Measurements from ENCODE around the gene WFIKKN2. TPM values are rescaled to one million over a fixed set of nuclear protein-coding genes. Genes with fewer than 3 reads are reported as not detected.

WFIKKN2 gene
- total RNA-seq, 1 experiment from 2014 or later: 0.05 TPM

DNA sequence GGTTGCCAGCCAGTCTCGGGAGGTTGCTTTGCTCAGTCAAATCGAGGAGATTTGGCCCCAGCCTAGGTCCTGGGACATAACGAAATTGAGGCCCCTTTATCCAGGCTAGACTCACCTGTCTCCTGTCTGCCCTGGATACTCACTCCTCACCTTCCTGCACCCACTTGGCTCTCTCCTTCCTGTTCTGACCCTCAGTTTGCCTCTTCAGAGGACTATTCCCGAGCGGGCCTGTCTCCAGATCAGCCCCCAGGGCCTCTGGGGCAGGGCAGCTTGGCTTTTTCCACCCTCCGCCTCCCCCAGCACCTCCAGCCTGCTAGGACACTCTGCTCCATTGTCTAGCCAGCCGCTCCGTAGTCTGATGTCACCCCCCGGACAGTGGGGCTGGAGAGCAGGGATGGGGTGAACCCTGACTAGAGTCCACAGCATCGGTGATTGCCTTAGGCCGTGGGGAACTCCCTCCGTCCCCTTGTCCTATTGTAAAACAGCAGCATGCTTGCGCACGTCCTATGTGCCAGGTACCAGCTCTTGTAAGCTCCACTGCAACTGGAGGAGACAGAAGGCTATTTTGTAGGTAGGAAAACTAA lies 8.8 kb downstream of the WFIKKN2 start:
- CTCF ChIA-PET: interaction anchor here (3.5 to 6.8 kb wide), 2 partner anchors 8 to 60 kb away, joined by 22 to 127 read pairs; no protein-coding TSS in a partner anchor
- H2AFZ ChIP-seq (ENCODE audit: low read depth, low read length, poor library complexity, severe bottlenecking): no peak overlapping the region
- H3K27ac ChIP-seq (ENCODE audit: low read depth, low read length): no peak overlapping the region
- no TSS peak for BruUV-seq (replicated peaks)
- TF ChIP-seq POLR2A (IDR thresholded peaks at IDR 0.05; ENCODE audit: borderline replicate concordance, extremely low read depth, insufficient read depth, insufficient read length): no peak
- TF ChIP-seq EGR1 (IDR thresholded peaks at IDR 0.05; ENCODE audit: low read depth): no peak
- no peak for TF ChIP-seq SIN3A (IDR thresholded peaks at IDR 0.05; ENCODE audit: low read depth)
- no peak for TF ChIP-seq ZNF274 (IDR thresholded peaks at IDR 0.05; ENCODE audit: low read depth, low read length)
- TF ChIP-seq YY1 (IDR thresholded peaks at IDR 0.05; ENCODE audit: extremely low read depth, insufficient replicate concordance, low read depth, low read length): no peak
- TF ChIP-seq, protein P1, sequence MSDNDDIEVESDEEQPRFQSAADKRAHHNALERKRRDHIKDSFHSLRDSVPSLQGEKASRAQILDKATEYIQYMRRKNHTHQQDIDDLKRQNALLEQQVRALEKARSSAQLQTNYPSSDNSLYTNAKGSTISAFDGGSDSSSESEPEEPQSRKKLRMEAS (IDR thresholded peaks at IDR 0.05): no peak
- TF ChIP-seq, protein P2, sequence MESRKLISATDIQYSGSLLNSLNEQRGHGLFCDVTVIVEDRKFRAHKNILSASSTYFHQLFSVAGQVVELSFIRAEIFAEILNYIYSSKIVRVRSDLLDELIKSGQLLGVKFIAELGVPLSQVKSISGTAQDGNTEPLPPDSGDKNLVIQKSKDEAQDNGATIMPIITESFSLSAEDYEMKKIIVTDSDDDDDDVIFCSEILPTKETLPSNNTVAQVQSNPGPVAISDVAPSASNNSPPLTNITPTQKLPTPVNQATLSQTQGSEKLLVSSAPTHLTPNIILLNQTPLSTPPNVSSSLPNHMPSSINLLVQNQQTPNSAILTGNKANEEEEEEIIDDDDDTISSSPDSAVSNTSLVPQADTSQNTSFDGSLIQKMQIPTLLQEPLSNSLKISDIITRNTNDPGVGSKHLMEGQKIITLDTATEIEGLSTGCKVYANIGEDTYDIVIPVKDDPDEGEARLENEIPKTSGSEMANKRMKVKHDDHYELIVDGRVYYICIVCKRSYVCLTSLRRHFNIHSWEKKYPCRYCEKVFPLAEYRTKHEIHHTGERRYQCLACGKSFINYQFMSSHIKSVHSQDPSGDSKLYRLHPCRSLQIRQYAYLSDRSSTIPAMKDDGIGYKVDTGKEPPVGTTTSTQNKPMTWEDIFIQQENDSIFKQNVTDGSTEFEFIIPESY (IDR thresholded peaks at IDR 0.05; ENCODE audit: extremely low read depth, insufficient replicate concordance, low read length): no peak
- TF ChIP-seq, protein P3, sequence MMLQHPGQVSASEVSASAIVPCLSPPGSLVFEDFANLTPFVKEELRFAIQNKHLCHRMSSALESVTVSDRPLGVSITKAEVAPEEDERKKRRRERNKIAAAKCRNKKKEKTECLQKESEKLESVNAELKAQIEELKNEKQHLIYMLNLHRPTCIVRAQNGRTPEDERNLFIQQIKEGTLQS (IDR thresholded peaks at IDR 0.05): no peak
- POLR2A ChIA-PET: interaction anchor here (0.8 to 2.0 kb wide), 3 partner anchors 22 to 61 kb away, joined by 3 to 5 read pairs (median 3); partner anchors contain the start of gene TOB1
- no peaks in the 10 kb centered on the region for H3K9me2 ChIP-seq (ENCODE audit: insufficient read depth)
- intact Hi-C loops (cut with micrococcal nuclease): loop anchor here (5.0 kb wide), 1 partner anchor 137 kb away; the partner anchor contains the start of gene ANKRD40
- DNase-seq (ENCODE audit: low read depth, low spot score) (no peak), ATAC-seq (no peak)
- no peak overlapping the region for H3K4me3 ChIP-seq (replicated peaks in 1 of 2; ENCODE audit: low read depth in 1 of 2, low read length in 2 of 2)
- no peaks in the 10 kb centered on the region for H3K79me2 ChIP-seq (ENCODE audit: insufficient read depth, low read length)
- no peak overlapping the region for H3K4me2 ChIP-seq (ENCODE audit: low read length)
- no peaks in the 10 kb centered on the region for H3K36me3 ChIP-seq (ENCODE audit: control insufficient read depth in 1 of 2, insufficient read depth in 2 of 2, low read length in 2 of 2)
- H3K27me3 ChIP-seq (ENCODE audit: insufficient read depth, low read length): no peaks in the 10 kb centered on the region
- H3K9ac ChIP-seq (ENCODE audit: low read length): no peak overlapping the region
- RAD21 ChIA-PET (ENCODE audit: low non-redundant PET in 1 of 2, low total read pairs in 2 of 2, uncharacterized antibody in 2 of 2, unreplicated experiment in 2 of 2): interaction anchor here in 1 of 2 experiments (0.6 kb wide), 1 partner anchor 8 kb away, joined by 3 read pairs; no protein-coding TSS in a partner anchor
- no peaks in the 10 kb centered on the region for H3K9me3 ChIP-seq (ENCODE audit: control insufficient read depth in 1 of 2, insufficient read depth in 1 of 2, low read depth in 1 of 2, low read length in 2 of 2)
- H4K20me1 ChIP-seq (ENCODE audit: insufficient read depth): no peaks in the 10 kb centered on the region
- peaks cover 0 to 22% of the 10 kb centered on the region in 2 experiments; a peak in 2 of 4 replicates for H3K4me1 ChIP-seq (ENCODE audit: control insufficient read depth in 1 of 2, insufficient read depth in 2 of 2, low read length in 2 of 2)
